Retina (tissue), 1 donor: Measurements from ENCODE around the gene WDR81.
"Not testable (repeated sequence)": the region's sequence is repeated elsewhere in the genome, so short reads cannot be mapped to it uniquely, and the experiment has no call there.

Source experiments
- DNase-seq: peaks from one replicate; pipeline ENCODE4 v3.0.0-alpha.2; 2016

WDR81 gene

DNA sequence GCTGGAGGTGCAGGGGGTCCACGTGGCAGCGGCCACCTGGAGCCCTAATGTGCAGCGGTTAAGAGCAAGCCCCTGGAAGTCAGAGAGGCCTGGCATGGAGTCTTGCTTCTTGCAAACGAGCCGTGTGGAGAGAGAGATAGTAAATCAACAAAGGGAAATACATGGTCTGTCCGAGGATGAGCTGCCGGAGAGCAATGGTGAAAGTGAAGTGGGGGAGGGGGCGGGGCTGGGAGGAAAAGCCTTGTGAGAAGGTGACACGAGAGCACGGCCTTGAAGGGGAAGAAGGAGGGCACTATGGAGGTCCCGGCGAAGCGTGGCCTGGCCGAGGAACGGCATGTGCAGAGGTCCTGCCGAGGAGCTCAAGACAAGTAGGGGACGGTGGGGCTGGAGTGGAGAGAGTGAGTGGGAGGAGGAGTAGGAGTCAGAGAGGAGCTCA lies 31.3 kb downstream of the WDR81 start:
- no peak for DNase-seq

DNA sequence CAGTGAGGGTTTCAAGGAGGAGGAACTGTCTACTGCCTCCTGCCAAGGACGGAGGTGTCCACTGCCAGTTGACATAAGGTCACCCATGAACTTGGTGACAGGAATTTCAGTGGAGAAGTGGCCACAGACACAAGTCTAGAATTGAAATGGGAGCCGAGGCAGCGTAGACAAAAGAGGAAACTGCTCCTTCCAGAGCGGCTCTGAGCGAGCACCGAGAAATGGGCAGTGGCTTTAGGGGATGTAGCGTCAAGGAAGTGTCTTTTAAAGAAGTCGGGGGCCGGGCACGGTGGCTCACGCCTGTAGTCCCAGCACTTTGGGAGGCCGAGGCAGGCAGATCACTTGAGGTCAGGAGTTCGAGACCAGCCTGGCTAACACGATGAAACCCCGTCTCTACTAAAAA lies 34.3 kb downstream of the WDR81 start:
- no peak for DNase-seq

DNA sequence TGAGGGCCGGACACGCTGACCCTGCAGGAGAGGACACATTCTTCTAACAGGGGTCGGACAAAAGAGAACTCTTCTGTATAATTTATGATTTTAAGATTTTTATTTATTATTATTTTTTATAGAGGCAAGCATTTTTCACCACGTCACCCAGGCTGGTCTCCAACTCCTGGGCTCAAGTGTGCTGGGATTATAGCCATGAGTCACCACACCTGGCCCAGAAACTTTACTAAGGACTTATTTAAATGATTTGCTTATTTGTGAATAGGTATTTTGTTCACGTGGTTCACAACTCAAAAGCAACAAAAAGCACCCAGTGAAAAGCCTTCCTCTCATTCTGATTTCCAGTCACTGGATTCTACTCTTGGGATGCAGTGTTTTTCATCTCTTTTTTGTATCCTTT lies 35.0 kb downstream of the WDR81 start:
- DNase-seq: no peak

DNA sequence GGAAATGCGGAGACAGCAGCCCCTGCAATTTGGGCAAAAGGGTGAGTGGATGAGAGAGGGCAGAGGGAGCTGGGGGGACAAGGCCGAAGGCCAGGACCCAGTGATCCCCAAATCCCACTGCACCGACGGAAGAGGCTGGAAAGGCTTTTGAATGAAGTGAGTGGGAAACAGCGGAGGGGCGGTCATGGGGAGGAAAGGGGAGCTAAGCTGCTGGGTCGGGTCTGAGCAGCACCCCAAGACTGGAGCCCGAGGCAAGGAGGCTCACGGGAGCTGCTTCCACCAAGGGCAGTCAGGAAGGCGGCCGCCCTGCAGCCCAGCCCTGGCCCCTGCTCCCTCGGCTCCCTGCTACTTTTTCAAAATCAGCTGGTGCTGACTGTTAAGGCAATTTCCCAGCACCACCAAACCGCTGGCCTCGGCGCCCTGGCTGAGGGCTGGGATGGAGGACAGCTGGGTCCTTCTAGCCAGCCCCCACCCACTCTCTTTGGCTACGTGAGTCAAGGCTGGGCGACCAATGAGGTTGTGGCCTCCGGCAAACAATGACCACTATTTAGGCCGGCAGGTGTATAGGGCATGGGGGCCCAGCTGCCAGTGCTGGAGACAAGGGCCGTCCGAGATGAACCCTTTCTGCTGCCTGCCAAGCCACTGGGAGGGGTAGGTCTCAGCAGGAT lies 37.9 kb downstream of the WDR81 start:
- peak; percentile 68 for DNase-seq

DNA sequence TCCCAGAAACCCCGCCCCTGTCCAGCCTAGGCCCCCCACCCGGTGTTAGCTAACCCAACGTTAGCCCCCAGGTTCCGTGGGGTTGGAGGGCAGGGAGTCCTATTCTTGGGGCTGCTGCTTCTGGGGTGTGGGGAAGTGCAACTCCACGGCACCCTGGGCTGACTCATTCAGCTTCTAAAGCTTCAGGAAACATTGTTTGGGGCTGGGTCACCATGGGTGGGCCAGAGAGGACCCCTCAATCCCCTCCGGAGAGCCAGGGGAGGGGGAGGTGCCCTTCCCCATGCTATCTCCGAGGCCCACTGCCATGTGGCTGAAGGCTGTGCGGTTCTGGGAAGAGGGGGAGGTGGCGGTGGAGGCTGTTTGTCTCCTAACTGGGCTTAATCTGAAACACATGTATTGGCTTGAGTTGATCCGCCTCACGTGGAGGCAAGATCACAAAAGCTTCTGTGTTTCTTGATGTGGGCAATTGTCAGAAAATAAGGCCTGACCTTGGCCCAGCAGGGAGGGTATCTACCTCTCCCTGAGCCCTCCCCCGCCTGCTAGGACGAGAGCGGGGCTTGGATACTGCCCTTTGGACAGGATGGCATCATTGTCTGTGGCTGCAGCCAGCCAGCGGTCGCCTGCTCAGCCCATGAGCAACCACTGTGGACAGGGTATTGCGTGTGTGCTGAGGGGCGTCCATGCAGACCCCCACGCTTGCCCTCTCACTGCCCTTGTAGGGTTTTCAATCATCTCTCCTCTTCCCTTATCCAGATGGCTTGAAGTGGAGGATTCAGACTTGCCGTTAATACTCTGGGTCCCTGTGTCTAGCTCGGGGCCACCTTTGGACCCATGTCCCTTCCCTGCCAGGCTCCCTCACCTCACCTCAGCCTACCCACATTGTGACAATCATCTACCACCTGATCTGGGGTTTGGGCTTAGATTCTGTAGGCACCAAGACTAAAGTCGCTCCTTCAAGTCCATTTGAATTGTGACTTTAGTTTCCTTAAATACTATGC lies 38.7 kb downstream of the WDR81 start:
- peak; percentile 78 for DNase-seq

DNA sequence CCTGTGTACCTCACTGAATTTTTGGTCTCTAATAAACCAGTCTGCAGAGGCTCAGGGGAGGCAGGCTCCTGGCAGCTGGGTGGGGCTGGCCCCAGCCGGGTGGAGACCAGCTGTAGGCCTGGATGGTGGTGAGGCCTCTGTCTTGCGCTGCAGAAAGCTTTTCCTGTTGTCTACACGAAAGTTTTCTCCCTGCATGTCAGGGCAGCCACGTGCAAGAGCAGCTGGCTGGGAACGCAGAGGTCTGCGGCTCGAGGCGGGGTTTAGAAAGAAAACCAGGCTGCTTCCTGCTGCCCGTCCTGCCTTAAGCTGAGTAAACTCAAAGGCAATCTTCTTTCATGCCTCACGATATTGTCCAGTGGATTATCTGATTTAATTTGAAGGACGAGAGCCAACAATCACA lies 39.8 kb downstream of the WDR81 start:
- peak; percentile 39 for DNase-seq

DNA sequence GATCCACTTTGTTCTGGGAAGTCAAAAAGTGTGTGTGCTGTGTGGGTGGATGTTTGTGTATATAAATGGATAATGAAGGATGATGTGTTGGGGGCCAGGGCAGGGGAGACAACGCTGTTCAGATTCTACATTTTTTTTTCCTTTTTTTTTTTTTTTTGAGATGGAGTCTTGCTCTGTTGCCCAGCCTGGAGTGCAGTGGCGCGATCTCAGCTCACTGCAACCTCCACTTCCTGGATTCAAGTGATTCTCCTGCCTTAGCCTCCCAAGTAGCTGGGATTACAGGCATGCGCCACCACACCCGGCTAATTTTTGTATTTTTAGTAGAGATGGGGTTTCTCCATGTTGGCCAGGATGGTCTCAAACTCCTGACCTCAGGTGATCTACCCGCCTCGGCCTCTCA lies 40.2 kb downstream of the WDR81 start:
- DNase-seq: not testable (repeated sequence)

DNA sequence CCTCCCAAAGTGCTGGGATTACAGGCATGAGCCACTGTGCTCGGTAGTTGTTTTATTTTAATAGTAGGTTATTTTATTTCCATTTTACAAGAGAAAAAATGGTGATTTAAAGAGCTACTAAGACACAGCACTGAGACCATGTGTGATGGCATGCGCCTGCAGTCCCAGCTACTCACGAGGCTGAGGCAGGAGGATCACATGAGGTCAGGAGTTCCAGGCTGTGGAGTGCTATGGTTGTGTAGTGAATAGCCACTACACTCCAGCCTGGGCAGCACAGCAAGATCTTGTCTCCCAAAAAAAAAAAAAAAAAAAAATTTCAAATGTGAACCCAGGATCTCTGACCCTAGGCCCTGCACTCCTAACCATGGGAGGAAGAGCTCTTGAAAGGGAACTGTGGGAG lies 41.1 kb downstream of the WDR81 start:
- no peak for DNase-seq

DNA sequence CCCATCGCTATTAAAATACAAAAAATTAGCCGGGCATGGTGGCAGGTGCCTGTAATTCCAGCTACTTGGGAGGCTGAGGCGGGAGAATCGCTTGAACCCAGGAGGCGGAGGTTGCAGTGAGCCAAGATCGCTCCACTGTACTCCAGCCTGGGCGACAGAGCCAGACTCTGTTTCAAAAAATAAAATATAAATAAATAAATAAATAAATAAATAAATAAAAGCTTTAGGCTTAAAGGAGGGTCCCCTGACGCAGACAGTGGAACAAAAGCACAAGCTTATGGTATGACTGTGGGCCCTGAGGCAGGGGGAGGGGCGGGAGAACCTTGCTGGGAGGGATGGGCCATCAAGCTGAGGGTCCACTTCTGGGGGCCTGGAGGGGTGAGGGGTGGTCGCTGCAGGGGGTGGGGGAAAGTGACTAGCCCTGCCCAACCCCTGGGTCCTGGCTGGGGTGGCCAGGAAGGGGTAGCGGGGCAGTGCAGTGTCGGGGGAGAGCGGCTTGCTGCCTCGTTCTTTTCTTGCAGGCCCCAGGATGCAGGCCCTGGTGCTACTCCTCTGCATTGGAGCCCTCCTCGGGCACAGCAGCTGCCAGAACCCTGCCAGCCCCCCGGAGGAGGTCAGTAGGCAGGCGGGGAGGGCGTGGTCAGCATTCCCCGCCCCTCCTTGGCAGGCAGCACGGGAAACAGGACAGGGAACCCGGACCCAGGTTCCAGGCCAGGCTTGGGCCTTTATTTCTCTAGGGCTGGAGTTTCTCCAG lies 42.1 kb downstream of the WDR81 start:
- no peak for DNase-seq

DNA sequence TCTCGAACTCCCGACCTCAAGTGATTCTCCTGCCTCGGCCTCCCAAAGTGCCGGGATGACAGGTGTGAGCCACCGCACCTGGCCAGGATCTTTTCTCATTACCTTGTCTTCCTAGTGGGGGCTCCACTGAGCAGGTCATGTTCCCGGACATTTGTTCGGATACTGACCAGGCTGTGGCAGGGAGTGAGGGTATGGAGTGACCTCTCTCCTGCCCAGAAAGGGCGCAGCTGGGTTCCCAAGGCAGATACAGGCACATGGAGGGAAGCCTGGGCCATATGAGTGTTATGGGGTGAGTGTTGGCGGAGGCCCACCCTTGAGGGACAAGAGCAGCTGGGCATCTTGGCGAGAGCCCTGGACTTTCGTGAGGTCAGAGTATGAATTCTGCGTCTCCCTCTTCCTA lies 42.9 kb downstream of the WDR81 start:
- no peak for DNase-seq

DNA sequence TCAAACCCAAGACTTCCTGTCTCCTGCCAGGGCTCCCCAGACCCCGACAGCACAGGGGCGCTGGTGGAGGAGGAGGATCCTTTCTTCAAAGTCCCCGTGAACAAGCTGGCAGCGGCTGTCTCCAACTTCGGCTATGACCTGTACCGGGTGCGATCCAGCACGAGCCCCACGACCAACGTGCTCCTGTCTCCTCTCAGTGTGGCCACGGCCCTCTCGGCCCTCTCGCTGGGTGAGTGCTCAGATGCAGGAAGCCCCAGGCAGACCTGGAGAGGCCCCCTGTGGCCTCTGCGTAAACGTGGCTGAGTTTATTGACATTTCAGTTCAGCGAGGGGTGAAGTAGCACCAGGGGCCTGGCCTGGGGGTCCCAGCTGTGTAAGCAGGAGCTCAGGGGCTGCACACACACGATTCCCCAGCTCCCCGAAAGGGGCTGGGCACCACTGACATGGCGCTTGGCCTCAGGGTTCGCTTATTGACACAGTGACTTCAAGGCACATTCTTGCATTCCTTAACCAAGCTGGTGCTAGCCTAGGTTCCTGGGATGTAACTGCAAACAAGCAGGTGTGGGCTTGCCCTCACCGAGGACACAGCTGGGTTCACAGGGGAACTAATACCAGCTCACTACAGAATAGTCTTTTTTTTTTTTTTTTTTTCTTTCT lies 45.4 kb downstream of the WDR81 start:
- peak; percentile 61 for DNase-seq

DNA sequence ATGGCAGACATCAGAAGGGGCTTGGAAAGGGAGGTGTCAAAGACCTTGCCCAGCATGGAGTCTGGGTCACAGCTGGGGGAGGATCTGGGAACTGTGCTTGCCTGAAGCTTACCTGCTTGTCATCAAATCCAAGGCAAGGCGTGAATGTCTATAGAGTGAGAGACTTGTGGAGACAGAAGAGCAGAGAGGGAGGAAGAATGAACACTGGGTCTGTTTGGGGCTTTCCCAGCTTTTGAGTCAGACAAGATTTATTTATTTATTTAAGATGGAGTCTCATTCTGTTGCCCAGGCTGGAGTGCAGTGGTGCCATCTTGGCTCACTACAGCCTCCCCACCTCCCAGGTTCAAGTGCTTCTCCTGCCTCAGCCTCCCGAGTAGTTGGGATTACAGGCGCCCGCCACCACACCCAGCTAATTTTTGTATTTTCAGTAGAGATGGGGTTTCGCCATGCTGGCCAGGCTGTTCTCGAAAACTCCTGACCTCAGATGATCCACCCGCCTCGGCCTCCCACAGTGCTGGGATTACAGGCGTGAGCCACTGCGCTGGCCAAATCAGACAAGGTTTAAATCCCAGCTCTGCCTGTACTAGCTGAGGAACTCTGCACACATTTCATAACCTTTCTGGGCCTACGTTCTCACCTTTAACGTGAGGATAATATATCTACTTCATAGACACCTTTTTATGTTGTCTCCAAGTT lies 48.6 kb downstream of the WDR81 start:
- DNase-seq: not testable (repeated sequence)

DNA sequence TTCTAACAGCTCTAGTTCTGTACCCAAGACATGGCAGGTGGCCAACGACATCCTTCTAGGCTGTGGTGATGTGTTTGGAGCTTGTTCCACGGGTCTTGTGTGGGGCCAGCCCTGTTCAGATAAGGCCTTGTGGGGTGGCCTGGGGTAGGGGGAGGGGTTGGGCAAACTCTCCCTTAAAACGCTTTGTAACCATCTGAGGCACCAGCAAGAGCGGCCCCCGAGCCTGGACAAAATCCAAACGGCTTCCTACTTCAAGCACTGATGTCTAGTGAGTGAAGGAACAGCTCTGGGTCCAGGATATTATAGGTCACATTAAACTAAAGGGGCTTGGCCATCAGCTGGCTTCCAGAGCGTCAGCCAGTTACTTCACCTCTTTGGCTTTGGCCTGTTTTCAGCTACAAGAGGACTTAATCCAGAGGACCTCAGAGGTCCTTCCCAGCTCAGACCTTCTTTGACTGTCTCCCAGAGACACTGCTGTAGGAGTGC lies 49.2 kb downstream of the WDR81 start:
- DNase-seq: no peak

DNA sequence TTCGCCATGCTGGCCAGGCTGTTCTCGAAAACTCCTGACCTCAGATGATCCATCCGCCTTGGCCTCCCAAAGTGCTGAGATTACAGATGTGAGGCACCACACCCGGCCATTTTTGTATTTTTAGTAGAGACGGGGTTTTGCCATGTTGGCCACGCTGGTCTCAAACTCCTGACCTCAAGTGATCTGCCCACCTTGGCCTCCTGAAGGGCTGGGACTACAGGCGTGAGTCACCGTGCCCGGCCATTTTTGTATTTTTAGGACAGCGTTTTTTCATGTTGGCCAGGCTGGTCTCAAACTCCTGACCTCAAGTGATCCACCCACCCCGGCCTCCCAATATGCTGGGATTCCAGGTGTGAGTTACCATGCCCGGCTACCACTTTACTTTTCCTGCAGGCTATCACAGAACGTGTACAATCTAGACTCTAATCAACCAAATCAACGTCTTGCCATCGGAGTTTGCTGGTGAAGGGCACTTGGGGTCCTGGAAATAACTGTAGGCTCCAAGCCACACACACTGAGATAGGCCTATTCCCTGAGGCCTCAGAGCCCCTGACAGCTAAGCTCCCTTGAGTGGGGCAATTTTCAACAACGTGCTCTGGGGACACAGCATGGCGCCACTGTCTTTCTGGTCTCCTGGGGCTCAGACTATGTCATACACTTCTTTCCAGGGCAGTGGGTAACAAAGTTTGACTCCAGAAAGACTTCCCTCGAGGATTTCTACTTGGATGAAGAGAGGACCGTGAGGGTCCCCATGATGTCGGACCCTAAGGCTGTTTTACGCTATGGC lies 50.1 kb downstream of the WDR81 start:
- no peak for DNase-seq

DNA sequence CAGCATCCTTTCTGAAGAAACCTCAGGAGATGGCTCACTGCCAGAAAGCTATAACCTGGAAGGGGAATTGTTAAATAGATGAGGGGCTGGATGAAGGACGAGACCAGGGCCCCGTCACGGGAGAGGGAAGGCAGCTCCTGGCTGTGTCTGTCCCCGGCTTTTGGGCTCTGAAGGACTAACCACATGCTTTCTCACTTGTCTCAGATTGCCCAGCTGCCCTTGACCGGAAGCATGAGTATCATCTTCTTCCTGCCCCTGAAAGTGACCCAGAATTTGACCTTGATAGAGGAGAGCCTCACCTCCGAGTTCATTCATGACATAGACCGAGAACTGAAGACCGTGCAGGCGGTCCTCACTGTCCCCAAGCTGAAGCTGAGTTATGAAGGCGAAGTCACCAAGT lies 51.8 kb downstream of the WDR81 start:
- DNase-seq: no peak

DNA sequence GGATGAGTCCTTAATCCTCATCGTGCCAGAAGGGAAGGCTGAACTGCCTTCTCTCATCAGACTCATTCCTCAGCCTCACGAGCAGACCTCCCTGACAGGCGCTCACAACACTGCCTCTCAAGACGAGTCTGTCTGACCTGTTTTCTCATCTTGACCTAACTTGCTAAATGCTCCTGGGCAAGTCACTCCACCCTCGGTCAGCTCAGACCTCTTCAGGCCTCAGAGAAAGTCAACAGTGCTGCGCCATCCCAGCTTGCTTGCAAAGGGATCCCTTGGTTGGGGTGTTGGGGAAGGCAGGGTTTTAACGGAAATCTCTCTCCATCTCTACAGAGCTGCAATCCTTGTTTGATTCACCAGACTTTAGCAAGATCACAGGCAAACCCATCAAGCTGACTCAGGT lies 52.4 kb downstream of the WDR81 start:
- DNase-seq: no peak

DNA sequence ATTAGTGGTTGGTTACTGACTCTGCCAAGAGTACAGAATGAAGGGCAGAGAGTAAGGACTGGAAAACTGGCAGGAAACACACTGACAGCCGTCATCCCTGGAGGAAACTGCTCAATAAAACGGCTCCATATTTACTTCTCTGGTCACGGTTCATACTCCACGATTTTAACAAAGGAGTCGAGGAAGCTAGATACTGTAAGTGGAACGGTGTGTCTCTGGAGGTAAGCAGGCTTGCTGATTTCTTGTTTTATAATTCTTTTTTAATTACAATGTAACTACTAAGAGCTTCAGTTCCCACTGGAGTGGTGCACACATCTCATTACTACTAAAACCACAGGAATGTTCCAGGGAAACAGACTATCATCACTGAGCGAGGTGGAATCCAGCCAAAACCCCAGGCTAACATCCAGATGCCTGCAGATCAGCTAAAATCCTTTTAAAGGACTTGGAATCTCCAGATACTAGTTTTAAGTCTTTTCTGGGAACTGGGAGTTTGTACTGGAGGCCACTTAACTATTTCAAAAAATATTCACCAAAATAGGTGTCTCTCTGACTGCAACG lies 55.1 kb downstream of the WDR81 start:
- no peak for DNase-seq

DNA sequence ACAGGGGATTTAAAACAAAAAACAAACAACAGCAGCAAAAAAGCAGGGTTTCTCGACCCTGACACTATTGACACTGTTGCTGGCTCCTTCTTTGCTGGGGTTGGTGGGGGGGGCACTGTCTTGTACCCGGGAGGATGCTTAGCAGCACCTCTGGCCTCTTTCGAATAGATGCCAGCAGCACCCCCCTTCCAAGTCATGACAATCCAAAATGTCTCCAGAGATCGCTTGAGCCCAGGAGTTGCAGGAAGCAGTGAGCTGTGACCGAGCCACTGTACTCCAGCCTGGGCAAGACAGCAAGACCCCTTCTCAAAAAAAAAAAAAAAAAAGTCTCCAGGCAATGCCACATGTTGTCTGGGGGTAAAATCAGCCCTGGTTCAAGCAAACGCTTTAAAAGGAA lies 57.7 kb downstream of the WDR81 start:
- DNase-seq: no peak

DNA sequence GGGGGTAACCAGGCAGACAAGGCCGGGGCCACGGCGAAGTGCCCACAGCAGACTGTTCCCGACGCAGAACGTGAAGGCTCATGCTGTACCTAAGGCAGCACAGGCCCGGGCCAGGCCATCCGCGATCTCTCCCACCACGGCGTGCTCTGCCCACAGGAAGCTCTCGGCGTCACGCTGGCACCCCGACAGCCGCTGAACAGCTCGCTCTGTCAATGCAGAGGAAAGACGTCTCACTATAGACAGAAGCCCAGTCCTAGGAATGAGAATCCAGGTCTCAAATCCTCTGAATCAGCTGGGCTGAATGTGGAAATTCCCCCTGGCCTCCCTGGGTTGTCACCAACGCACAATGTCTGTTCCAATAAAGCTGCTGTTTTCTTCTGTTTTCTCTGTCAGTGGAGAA lies 58.8 kb downstream of the WDR81 start:
- DNase-seq: no peak

DNA sequence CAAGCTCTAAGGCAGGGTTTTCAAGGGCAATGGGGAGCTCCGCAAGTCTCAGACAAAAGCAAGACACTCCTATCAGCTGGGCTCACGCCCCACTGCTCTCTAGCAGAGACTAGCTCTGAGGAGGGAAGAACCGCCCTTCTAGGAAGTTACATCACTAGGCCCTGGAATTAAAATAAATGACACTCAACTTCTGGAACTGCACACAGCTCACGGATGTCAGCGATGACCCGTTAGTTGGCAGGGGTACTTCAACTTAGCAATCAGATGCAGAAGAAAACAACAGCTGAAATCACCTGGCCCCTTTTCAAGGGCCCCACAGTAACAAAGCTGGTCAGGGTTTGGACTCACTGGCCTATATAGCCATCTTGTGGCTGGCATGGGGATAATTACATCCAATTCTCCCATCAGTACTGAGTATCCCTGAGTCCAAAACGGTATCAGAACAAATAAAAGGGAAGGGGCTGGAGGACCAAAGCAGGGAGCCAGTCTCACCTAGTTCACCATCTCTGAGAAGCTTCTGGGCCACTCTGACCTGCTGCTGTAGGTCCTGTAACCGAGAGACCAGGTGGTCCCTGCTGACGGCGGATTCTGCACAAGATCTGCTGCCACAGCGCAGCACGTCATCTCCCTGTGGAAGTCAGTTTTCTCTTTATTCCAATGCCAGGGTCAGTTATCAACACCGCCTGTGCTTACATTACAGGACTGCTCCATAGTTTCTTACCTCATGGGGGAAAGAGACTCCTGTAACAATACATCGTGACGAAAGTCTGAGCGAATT lies 59.5 kb downstream of the WDR81 start:
- peak; percentile 51 for DNase-seq
